ENCODE data around the gene PLEKHJ1. TPM values are rescaled to one million over a fixed set of nuclear protein-coding genes. Genes with fewer than 3 reads are reported as not detected.

Gene PLEKHJ1
- total and polyA plus RNA-seq, 2 of the 13 experiments (the other 11 are each of a cell fraction or from before 2014, with no cell fraction given), result 70.5 to 130 TPM

DNA sequence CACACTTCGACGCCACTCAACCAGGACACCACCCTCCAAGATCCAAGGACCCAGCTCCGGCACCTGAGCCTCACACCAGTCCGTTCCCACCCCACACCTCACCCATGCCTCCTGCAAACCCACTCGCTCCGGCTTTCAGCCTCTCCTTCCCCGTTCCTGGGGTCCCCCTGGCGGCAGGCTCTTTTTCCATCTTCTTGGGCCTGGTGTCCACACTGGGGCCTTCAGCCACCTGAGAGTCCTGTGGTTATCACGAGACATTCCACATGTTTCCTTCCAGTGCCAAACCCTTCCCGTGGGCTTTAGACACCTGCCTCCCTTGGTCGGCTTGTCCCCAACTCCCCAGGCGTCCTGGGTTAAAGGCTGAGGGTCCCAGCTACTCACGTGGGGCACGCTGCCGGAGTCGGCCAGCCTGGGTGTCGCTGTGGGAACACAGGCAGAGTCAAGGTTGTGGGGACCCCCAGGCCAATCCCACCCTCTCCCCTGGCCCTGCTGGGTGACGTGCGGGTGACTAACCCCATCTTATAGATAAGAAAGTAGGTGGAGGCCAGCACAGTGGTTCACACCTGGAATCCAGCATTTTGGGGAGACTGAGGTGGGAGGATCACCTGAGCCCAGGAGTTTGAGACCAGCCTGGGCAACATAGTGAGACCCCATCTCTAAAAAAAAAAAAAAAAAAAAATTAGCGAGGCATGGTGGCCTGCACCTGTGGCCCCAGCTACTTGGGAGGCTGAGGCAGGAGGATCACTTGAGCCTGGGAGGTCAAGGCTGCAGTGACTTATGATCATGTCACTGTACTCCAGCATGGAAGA lies 18.1 kb upstream of the PLEKHJ1 start (continued):
- TF ChIP-seq ZNF780A (CRISPR knock-in tag; IDR thresholded peaks at IDR 0.05), result no peak
- TF ChIP-seq, protein P1, sequence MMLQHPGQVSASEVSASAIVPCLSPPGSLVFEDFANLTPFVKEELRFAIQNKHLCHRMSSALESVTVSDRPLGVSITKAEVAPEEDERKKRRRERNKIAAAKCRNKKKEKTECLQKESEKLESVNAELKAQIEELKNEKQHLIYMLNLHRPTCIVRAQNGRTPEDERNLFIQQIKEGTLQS (CRISPR knock-in tag; IDR thresholded peaks at IDR 0.05), result no peak
- TF ChIP-seq, protein P2, sequence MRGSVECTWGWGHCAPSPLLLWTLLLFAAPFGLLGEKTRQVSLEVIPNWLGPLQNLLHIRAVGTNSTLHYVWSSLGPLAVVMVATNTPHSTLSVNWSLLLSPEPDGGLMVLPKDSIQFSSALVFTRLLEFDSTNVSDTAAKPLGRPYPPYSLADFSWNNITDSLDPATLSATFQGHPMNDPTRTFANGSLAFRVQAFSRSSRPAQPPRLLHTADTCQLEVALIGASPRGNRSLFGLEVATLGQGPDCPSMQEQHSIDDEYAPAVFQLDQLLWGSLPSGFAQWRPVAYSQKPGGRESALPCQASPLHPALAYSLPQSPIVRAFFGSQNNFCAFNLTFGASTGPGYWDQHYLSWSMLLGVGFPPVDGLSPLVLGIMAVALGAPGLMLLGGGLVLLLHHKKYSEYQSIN (CRISPR knock-in tag; IDR thresholded peaks at IDR 0.05; ENCODE audit: borderline replicate concordance), result no peak
- TF ChIP-seq THYN1 (CRISPR knock-in tag; IDR thresholded peaks at IDR 0.05; ENCODE audit: borderline replicate concordance, low read depth), result no peak
- 0 out of 2 replicates have a peak, but pooled peaks have one; percentile 36 for TF ChIP-seq ZNF709 (CRISPR knock-in tag; IDR thresholded peaks at IDR 0.05)
- no peak for TF ChIP-seq ZNF143 (CRISPR knock-in tag; IDR thresholded peaks at IDR 0.05)
- peak; percentile 55; the same call in 1 of the 2 replicates for TF ChIP-seq ZBTB7B (CRISPR knock-in tag; IDR thresholded peaks at IDR 0.05)
- no peak for TF ChIP-seq ELF4 (CRISPR knock-in tag; IDR thresholded peaks at IDR 0.05; ENCODE audit: borderline replicate concordance)
- TF ChIP-seq MYC (CRISPR knock-in tag; IDR thresholded peaks at IDR 0.05; ENCODE audit: borderline replicate concordance), result peak; percentile 35; the same call in 1 of the 2 replicates
- TF ChIP-seq PHF20 (CRISPR knock-in tag; IDR thresholded peaks at IDR 0.05), result no peak
- TF ChIP-seq, protein P3, sequence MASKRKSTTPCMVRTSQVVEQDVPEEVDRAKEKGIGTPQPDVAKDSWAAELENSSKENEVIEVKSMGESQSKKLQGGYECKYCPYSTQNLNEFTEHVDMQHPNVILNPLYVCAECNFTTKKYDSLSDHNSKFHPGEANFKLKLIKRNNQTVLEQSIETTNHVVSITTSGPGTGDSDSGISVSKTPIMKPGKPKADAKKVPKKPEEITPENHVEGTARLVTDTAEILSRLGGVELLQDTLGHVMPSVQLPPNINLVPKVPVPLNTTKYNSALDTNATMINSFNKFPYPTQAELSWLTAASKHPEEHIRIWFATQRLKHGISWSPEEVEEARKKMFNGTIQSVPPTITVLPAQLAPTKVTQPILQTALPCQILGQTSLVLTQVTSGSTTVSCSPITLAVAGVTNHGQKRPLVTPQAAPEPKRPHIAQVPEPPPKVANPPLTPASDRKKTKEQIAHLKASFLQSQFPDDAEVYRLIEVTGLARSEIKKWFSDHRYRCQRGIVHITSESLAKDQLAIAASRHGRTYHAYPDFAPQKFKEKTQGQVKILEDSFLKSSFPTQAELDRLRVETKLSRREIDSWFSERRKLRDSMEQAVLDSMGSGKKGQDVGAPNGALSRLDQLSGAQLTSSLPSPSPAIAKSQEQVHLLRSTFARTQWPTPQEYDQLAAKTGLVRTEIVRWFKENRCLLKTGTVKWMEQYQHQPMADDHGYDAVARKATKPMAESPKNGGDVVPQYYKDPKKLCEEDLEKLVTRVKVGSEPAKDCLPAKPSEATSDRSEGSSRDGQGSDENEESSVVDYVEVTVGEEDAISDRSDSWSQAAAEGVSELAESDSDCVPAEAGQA (IDR thresholded peaks at IDR 0.05; ENCODE audit: low read depth), result no peak
- TF ChIP-seq, protein P3 (CRISPR knock-in tag; IDR thresholded peaks at IDR 0.05; ENCODE audit: borderline replicate concordance), result no peak
- TF ChIP-seq KMT2B (CRISPR knock-in tag; IDR thresholded peaks at IDR 0.05), result no peak
- no peak for TF ChIP-seq YY1 (IDR thresholded peaks at IDR 0.05; ENCODE audit: insufficient read depth, insufficient replicate concordance, low read depth, low read length)
- peak; percentile 42; the same call in 1 of the 2 replicates for TF ChIP-seq NFKB2 (CRISPR knock-in tag; IDR thresholded peaks at IDR 0.05; ENCODE audit: borderline replicate concordance)
- TF ChIP-seq ZMYM3 (CRISPR knock-in tag; IDR thresholded peaks at IDR 0.05), result no peak
- TF ChIP-seq, protein P4, sequence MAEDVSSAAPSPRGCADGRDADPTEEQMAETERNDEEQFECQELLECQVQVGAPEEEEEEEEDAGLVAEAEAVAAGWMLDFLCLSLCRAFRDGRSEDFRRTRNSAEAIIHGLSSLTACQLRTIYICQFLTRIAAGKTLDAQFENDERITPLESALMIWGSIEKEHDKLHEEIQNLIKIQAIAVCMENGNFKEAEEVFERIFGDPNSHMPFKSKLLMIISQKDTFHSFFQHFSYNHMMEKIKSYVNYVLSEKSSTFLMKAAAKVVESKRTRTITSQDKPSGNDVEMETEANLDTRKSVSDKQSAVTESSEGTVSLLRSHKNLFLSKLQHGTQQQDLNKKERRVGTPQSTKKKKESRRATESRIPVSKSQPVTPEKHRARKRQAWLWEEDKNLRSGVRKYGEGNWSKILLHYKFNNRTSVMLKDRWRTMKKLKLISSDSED (CRISPR knock-in tag; IDR thresholded peaks at IDR 0.05), result no peak
- TF ChIP-seq SP2 (CRISPR knock-in tag; IDR thresholded peaks at IDR 0.05), result no peak
- TF ChIP-seq SETDB1 (CRISPR knock-in tag; IDR thresholded peaks at IDR 0.05; ENCODE audit: borderline replicate concordance), result no peak
- no peak for TF ChIP-seq KDM5B (CRISPR knock-in tag; IDR thresholded peaks at IDR 0.05; ENCODE audit: borderline replicate concordance)
- TF ChIP-seq ZNF468 (CRISPR knock-in tag; IDR thresholded peaks at IDR 0.05), result no peak
- TF ChIP-seq ELF3 (CRISPR knock-in tag; IDR thresholded peaks at IDR 0.05), result no peak
